Activated effector memory CD4-positive, alpha-beta T cell treated with anti-CD3 and anti-CD28 coated beads, Interleukin-2, amount 50 U/mL, for 16 hours (primary cell): Measurements from ENCODE around the gene MYO1D.

Experiments used
- DNase-seq: peaks from one replicate; pipeline ENCODE4 v3.0.0-alpha.2; 2020

The MYO1D gene

GRCh38 chr17:32495359-32496231 lies 381.3 kb downstream of the MYO1D start:
- DNase-seq, result no peak

- no peak for DNase-seq
Observed at GRCh38 chr17:32494621-32495358, 382.1 kb downstream of the MYO1D start.

GRCh38 chr17:32493976-32494513 lies 382.9 kb downstream of the MYO1D start:
- no peak for DNase-seq

GRCh38 chr17:32493571-32493970 lies 383.4 kb downstream of the MYO1D start:
- no peak for DNase-seq

- DNase-seq, result no peak
Observed at GRCh38 chr17:32492648-32493289, 384.2 kb downstream of the MYO1D start.

- DNase-seq, result no peak
Observed at GRCh38 chr17:32492264-32492589, 384.7 kb downstream of the MYO1D start.

- peak; percentile 72 for DNase-seq
Observed at GRCh38 chr17:32491371-32492263, 385.3 kb downstream of the MYO1D start.

GRCh38 chr17:32490101-32490482 lies 386.8 kb downstream of the MYO1D start:
- no peak for DNase-seq

GRCh38 chr17:32489320-32490100 lies 387.4 kb downstream of the MYO1D start:
- no peak for DNase-seq

- DNase-seq, result no peak
Observed at GRCh38 chr17:32488604-32489180, 388.2 kb downstream of the MYO1D start.

- no peak for DNase-seq
Observed at GRCh38 chr17:32488177-32488542, 388.8 kb downstream of the MYO1D start.

GRCh38 chr17:32487473-32488176 lies 389.3 kb downstream of the MYO1D start:
- DNase-seq, result peak; percentile 72

GRCh38 chr17:32486701-32487472 lies 390.0 kb downstream of the MYO1D start, which contains the start of gene CDK5R1:
CDK5R1 (plus strand) TSS chr17:32486993; CDS start chr17:32487621, 628 bp downstream.
- DNase-seq, result peak; percentile 89

GRCh38 chr17:32486111-32486700 lies 390.7 kb downstream of the MYO1D start:
- DNase-seq, result peak; percentile 90

- DNase-seq, result no peak
Observed at GRCh38 chr17:32485261-32486110, 391.4 kb downstream of the MYO1D start.

GRCh38 chr17:32484628-32485027 lies 392.3 kb downstream of the MYO1D start:
- no peak for DNase-seq

- no peak for DNase-seq
Observed at GRCh38 chr17:32484041-32484461, 392.9 kb downstream of the MYO1D start.

- no peak for DNase-seq
Observed at GRCh38 chr17:32483451-32484019, 393.4 kb downstream of the MYO1D start.
